ENCODE results near the gene KLHL3. TPM values are rescaled to one million over a fixed set of nuclear protein-coding genes. Genes with fewer than 3 reads are reported as not detected.
"Not testable (repeated sequence)": the region's sequence is repeated elsewhere in the genome, so short reads cannot be mapped to it uniquely, and the experiment has no call there.

Gene KLHL3, protein sequence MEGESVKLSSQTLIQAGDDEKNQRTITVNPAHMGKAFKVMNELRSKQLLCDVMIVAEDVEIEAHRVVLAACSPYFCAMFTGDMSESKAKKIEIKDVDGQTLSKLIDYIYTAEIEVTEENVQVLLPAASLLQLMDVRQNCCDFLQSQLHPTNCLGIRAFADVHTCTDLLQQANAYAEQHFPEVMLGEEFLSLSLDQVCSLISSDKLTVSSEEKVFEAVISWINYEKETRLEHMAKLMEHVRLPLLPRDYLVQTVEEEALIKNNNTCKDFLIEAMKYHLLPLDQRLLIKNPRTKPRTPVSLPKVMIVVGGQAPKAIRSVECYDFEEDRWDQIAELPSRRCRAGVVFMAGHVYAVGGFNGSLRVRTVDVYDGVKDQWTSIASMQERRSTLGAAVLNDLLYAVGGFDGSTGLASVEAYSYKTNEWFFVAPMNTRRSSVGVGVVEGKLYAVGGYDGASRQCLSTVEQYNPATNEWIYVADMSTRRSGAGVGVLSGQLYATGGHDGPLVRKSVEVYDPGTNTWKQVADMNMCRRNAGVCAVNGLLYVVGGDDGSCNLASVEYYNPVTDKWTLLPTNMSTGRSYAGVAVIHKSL
- 10 to 100 TPM in 1 of 6 donors, 1 to 10 TPM in 5; 2.7 to 17.8 (median 5.2) TPM for total RNA-seq

- H3K36me3 ChIP-seq: no peaks in the 10 kb centered on the region
- DNase-seq: peak in 1 of 2 donors; percentile 49
- ATAC-seq (ENCODE audit: low FRiP score in 2 of 2): peak; percentile 53 to 54
- peaks cover 12 to 37% (median 23%) of the 10 kb centered on the region in 4 donors for H3K4me1 ChIP-seq
- WGBS, 2 donors: 4 to 9% methylated on average over 4 to 12 of the region's 12 CpGs
- TF ChIP-seq POLR2A (IDR thresholded peaks at IDR 0.05) (no peak), POLR2AphosphoS5 (IDR thresholded peaks at IDR 0.05) (no peak), EP300 (IDR thresholded peaks at IDR 0.05) (no peak)
- TF ChIP-seq, protein P1, sequence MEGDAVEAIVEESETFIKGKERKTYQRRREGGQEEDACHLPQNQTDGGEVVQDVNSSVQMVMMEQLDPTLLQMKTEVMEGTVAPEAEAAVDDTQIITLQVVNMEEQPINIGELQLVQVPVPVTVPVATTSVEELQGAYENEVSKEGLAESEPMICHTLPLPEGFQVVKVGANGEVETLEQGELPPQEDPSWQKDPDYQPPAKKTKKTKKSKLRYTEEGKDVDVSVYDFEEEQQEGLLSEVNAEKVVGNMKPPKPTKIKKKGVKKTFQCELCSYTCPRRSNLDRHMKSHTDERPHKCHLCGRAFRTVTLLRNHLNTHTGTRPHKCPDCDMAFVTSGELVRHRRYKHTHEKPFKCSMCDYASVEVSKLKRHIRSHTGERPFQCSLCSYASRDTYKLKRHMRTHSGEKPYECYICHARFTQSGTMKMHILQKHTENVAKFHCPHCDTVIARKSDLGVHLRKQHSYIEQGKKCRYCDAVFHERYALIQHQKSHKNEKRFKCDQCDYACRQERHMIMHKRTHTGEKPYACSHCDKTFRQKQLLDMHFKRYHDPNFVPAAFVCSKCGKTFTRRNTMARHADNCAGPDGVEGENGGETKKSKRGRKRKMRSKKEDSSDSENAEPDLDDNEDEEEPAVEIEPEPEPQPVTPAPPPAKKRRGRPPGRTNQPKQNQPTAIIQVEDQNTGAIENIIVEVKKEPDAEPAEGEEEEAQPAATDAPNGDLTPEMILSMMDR (IDR thresholded peaks at IDR 0.05): no peak
- H3K27me3 ChIP-seq: no peaks in the 10 kb centered on the region
- H3K4me3 ChIP-seq: peak within 1 kb of the TSS; percentile 22 to 48 (median 40)
- peaks cover 0 to 3% (median 0%) of the 10 kb centered on the region in 4 donors for H3K9me3 ChIP-seq
- H3K27ac ChIP-seq: peak within 1 kb of the TSS; percentile 20 to 73 (median 66)
These were observed at the start of gene KLHL3 for GRCh38 chr5:137735555-137736284. KLHL3 (minus strand) TSS chr5:137736089; CDS start chr5:137735646, 443 bp downstream.

DNA sequence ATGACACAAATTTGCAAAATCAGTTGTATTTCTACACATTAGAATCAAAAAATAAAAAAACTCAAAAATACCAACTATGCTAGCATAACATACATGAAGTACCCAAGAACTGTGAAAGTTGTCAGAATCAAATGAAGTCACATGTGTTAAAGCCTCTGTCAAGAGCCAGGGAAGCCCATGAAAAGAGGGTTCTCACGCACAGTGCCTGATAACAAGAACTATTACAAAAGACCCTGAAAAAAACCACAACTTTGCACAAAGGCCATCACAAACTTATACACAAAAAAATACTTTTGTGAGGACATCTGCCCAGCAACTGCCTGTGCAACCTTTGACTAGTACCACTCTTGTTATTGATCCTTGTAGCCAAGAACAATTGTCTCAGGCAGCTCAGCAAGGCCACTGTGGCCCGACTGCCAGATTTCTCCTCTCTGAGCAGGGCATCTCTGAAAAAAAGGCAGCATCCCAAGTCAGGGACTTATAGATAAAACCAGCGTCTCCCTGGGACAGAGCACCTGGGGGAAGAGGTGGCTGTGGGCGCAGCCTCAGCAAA, 47.2 kb upstream of the KLHL3 start:
- H3K27ac ChIP-seq: no peak overlapping the region
- TF ChIP-seq POLR2AphosphoS5 (IDR thresholded peaks at IDR 0.05) (no peak), POLR2A (IDR thresholded peaks at IDR 0.05) (no peak), EP300 (IDR thresholded peaks at IDR 0.05) (no peak)
- TF ChIP-seq, protein P1 (IDR thresholded peaks at IDR 0.05): no peak
- no peaks in the 10 kb centered on the region for H3K36me3 ChIP-seq
- no peaks in the 10 kb centered on the region for H3K9me3 ChIP-seq
- ATAC-seq (ENCODE audit: low FRiP score in 2 of 2) (no peak), DNase-seq (no peak)
- H3K27me3 ChIP-seq: no peaks in the 10 kb centered on the region
- no peaks in the 10 kb centered on the region for H3K4me1 ChIP-seq
- no peak overlapping the region for H3K4me3 ChIP-seq
- 84 to 87% methylated on average over 4 of the region's 4 CpGs for WGBS, 2 donors

GRCh38 chr5:137782055-137782454, 46.2 kb upstream of the KLHL3 start:
- Histone ChIP-seq H3K4me3 (no peak overlapping the region), H3K36me3 (no peaks in the 10 kb centered on the region), H3K4me1 (no peaks in the 10 kb centered on the region), H3K27ac (no peak overlapping the region), H3K9me3 (no peaks in the 10 kb centered on the region), H3K27me3 (no peaks in the 10 kb centered on the region)
- TF ChIP-seq EP300 (IDR thresholded peaks at IDR 0.05) (no peak), POLR2A (IDR thresholded peaks at IDR 0.05) (no peak), POLR2AphosphoS5 (IDR thresholded peaks at IDR 0.05) (no peak)
- TF ChIP-seq, protein P1 (IDR thresholded peaks at IDR 0.05): no peak
- no peak for DNase-seq
- no peak for ATAC-seq (ENCODE audit: low FRiP score in 2 of 2)
- WGBS, 2 donors: 77 to 98% methylated on average over 2 of the region's 2 CpGs

- Histone ChIP-seq H3K27ac (no peak overlapping the region), H3K4me1 (no peaks in the 10 kb centered on the region), H3K27me3 (no peaks in the 10 kb centered on the region), H3K4me3 (no peak overlapping the region), H3K36me3 (no peaks in the 10 kb centered on the region), H3K9me3 (no peaks in the 10 kb centered on the region)
- DNase-seq (no peak), ATAC-seq (ENCODE audit: low FRiP score in 2 of 2) (peak in 1 of 2 donors; percentile 42)
- 46 to 52% methylated on average over 2 of the region's 2 CpGs for WGBS, 2 donors
- TF ChIP-seq POLR2AphosphoS5 (IDR thresholded peaks at IDR 0.05): no peak
- TF ChIP-seq, protein P1 (IDR thresholded peaks at IDR 0.05): peak in 5 of 6 experiments; percentile 44 to 65 (median 49)
These were observed 43.1 kb upstream of the KLHL3 start for GRCh38 chr5:137778772-137779564.

GRCh38 chr5:137767937-137768336, 32.0 kb upstream of the KLHL3 start:
- H3K4me1 ChIP-seq; H3K36me3 ChIP-seq; DNase-seq; H3K9me3 ChIP-seq; H3K4me3 ChIP-seq; H3K27me3 ChIP-seq; ATAC-seq (ENCODE audit: low FRiP score in 2 of 2); H3K27ac ChIP-seq: not testable (repeated sequence)
- WGBS, 2 donors: 92 to 95% methylated on average over 5 of the region's 5 CpGs

All from upper lobe of left lung (tissue), 6 donors.